Suprapubic skin (tissue), 3 donors: ENCODE data around the gene CFAP410.

Source experiments
- EP300 ChIP-seq: sonication (generic); formaldehyde crosslinking; IDR thresholded peaks from one replicate; pipeline ENCODE4 v1.6.1; 2017; ENCODE audit warnings: antibody characterized with exemption
- POLR2A ChIP-seq, 2 donors: fragments of 450-650 bp; IDR thresholded peaks; one replicate each; pipeline ENCODE4 v1.6.1; 2017; ENCODE audit warnings: antibody characterized with exemption in 2 of 2, mild to moderate bottlenecking in 2 of 2, moderate library complexity in 2 of 2
- TF ChIP-seq, protein P1 (sequence below), 2 donors: fragments of 200-600 bp in 1 of 2; fragments of 450-650 bp in 1 of 2; sonication (generic) in 1 of 2; IDR thresholded peaks; one replicate each; pipeline ENCODE4 v1.5.1; 2016 to 2019; ENCODE audit warnings: antibody characterized with exemption in 2 of 2, mild to moderate bottlenecking in 1 of 2, moderate library complexity in 1 of 2

DNA sequence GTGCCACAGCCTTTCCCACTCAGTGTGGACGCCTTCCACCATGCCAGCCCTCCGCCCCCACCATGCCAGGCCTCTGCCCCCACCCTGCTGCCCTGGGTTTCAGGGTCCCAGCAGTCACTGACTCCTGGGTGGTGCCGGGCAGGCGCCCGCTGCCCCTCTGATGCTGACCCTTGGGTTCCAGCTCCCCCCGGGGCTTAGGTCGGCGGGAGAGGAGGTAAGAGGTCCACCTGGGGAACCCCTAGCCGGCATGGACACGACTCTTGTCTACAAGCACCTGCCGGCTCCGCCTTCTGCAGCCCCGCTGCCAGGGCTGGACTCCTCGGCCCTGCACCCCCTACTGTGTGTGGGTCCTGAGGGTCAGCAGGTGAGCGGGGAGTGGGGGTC is 46.4 kb downstream of the CFAP410 start:
- TF ChIP-seq POLR2A (IDR thresholded peaks at IDR 0.05) (no peak), EP300 (no peak)
- TF ChIP-seq, protein P1, sequence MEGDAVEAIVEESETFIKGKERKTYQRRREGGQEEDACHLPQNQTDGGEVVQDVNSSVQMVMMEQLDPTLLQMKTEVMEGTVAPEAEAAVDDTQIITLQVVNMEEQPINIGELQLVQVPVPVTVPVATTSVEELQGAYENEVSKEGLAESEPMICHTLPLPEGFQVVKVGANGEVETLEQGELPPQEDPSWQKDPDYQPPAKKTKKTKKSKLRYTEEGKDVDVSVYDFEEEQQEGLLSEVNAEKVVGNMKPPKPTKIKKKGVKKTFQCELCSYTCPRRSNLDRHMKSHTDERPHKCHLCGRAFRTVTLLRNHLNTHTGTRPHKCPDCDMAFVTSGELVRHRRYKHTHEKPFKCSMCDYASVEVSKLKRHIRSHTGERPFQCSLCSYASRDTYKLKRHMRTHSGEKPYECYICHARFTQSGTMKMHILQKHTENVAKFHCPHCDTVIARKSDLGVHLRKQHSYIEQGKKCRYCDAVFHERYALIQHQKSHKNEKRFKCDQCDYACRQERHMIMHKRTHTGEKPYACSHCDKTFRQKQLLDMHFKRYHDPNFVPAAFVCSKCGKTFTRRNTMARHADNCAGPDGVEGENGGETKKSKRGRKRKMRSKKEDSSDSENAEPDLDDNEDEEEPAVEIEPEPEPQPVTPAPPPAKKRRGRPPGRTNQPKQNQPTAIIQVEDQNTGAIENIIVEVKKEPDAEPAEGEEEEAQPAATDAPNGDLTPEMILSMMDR (IDR thresholded peaks at IDR 0.05), result no peak
